Neural progenitor cell (in vitro differentiated cells): Measurements from ENCODE around the gene PPM1H. TPM values are rescaled to one million over a fixed set of nuclear protein-coding genes. Genes with fewer than 3 reads are reported as not detected.
"Not testable (repeated sequence)": the region's sequence is repeated elsewhere in the genome, so short reads cannot be mapped to it uniquely, and the experiment has no call there.

Source experiments
- DNase-seq: peaks from one replicate; pipeline ENCODE4 v3.0.0-alpha.2; 2016; ENCODE audit warnings: low spot score
- H2AFZ ChIP-seq: fragments of 200-600 bp; sonication (generic); replicated peaks from 2 replicates; pipeline ENCODE4 v1.6.1; 2016; ENCODE audit warnings: antibody characterized with exemption
- H3F3A ChIP-seq: fragments of 200-600 bp; sonication (generic); 2 replicates; pipeline ENCODE4 v1.6.1; 2016; ENCODE audit warnings: antibody characterized with exemption, low read depth
- H3K27ac ChIP-seq: fragments of 200-600 bp; sonication (generic); 2 replicates; pipeline ENCODE4 v1.5.1; 2016; ENCODE audit warnings: mild to moderate bottlenecking
- H3K27me3 ChIP-seq: fragments of 200-600 bp; sonication (generic); 2 replicates; pipeline ENCODE4 v1.6.1; 2016; ENCODE audit warnings: mild to moderate bottlenecking, moderate library complexity
- H3K36me3 ChIP-seq: fragments of 200-600 bp; sonication (generic); 2 replicates; pipeline ENCODE4 v1.5.1; 2016
- H3K4me1 ChIP-seq: fragments of 200-600 bp; sonication (generic); 2 replicates; pipeline ENCODE4 v1.6.1; 2016; ENCODE audit warnings: mixed run types
- H3K4me2 ChIP-seq: fragments of 200-600 bp; sonication (generic); 2 replicates; pipeline ENCODE4 v1.6.1; 2016
- H3K4me3 ChIP-seq: fragments of 200-600 bp; sonication (generic); 2 replicates; pipeline ENCODE4 v1.5.1; 2016
- H3K79me2 ChIP-seq: fragments of 200-600 bp; sonication (generic); 2 replicates; pipeline ENCODE4 v1.6.1; 2016; ENCODE audit warnings: low read depth
- H3K9ac ChIP-seq: fragments of 200-600 bp; sonication (generic); 2 replicates; pipeline ENCODE4 v1.6.1; 2016
- H3K9me3 ChIP-seq: fragments of 200-600 bp; sonication (generic); 2 replicates; pipeline ENCODE4 v1.5.1; 2016; ENCODE audit warnings: low read depth
- H4K20me1 ChIP-seq: fragments of 200-600 bp; sonication (generic); 2 replicates; pipeline ENCODE4 v1.6.1; 2016; ENCODE audit warnings: low read depth
- H3K27ac Mint-ChIP-seq: 3 replicates; pipeline ENCODE4 v1.8.0; 2021; ENCODE audit warnings: mixed read lengths
- H3K27me3 Mint-ChIP-seq: 2 replicates; pipeline ENCODE4 v1.8.0; 2022; ENCODE audit warnings: low read depth, mild to moderate bottlenecking, inconsistent platforms, moderate library complexity, mixed read lengths; ENCODE audit not compliant: insufficient read depth
- H3K36me3 Mint-ChIP-seq: 3 replicates; pipeline ENCODE4 v1.8.0; 2021; ENCODE audit warnings: mixed read lengths
- H3K4me1 Mint-ChIP-seq: 3 replicates; pipeline ENCODE4 v1.8.0; 2021; ENCODE audit warnings: mixed read lengths
- H3K4me3 Mint-ChIP-seq: 3 replicates; pipeline ENCODE4 v1.8.0; 2021; ENCODE audit warnings: mild to moderate bottlenecking, moderate library complexity, mixed read lengths
- H3K9me3 Mint-ChIP-seq: 3 replicates; pipeline ENCODE4 v1.8.0; 2020; ENCODE audit warnings: mixed read lengths
- EZH2 ChIP-seq: fragments of 200-600 bp; sonication (generic); IDR thresholded peaks from 2 replicates; pipeline ENCODE4 v1.6.1; 2017; ENCODE audit warnings: antibody characterized with exemption, mild to moderate bottlenecking, moderate library complexity
- EZH2phosphoT487 ChIP-seq: fragments of 200-600 bp; sonication (generic); IDR thresholded peaks from 2 replicates; pipeline ENCODE4 v1.6.1; 2017; ENCODE audit warnings: antibody characterized with exemption
- total RNA-seq: library from RNA; depleted of rRNA; stranded (reverse); fragments of >200 nt; gene quantifications from 2 replicates; pipeline ENCODE4 v1.2.3, GENCODE V29; 2015; ENCODE audit warnings: low replicate concordance
- TF ChIP-seq, protein P1 (sequence below): fragments of 200-600 bp; sonication (generic); IDR thresholded peaks from 2 replicates; pipeline ENCODE4 v1.5.1; 2017; ENCODE audit warnings: antibody characterized with exemption, mild to moderate bottlenecking

PPM1H gene
- total RNA-seq, 1 donor from 2014 or later: 4.6 TPM

DNA sequence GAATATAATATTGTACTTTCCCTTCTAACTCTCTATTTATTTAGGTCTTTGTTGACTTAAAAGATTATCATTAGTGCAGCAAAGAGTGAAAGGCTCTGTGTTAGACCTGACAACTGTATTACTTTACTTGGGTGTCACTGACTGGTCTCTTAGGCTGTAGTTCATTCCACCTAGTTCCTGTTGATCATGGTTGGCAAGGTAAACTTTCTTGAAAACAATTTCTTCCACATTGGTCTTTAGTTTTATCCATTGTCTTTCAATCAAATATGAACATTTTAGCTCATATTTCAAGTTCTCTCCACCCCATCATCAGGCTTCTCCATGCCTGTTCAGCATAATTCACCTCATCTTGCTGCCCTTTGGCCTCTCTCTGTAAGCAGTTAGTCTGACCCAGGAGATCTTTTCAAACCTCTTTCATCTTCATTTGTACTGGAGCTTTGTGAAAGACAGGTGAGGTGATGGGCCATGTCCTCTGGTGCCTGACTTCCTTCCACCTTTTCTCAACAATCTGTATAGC, 32.1 kb upstream of the PPM1H start:
- H3K27ac Mint-ChIP-seq: no peak overlapping the region
- no peaks in the 10 kb centered on the region for H3K9me3 ChIP-seq
- H3K27ac ChIP-seq: no peak overlapping the region
- no peaks in the 10 kb centered on the region for H3K36me3 ChIP-seq
- H3K9ac ChIP-seq: no peak overlapping the region
- TF ChIP-seq, protein P1, sequence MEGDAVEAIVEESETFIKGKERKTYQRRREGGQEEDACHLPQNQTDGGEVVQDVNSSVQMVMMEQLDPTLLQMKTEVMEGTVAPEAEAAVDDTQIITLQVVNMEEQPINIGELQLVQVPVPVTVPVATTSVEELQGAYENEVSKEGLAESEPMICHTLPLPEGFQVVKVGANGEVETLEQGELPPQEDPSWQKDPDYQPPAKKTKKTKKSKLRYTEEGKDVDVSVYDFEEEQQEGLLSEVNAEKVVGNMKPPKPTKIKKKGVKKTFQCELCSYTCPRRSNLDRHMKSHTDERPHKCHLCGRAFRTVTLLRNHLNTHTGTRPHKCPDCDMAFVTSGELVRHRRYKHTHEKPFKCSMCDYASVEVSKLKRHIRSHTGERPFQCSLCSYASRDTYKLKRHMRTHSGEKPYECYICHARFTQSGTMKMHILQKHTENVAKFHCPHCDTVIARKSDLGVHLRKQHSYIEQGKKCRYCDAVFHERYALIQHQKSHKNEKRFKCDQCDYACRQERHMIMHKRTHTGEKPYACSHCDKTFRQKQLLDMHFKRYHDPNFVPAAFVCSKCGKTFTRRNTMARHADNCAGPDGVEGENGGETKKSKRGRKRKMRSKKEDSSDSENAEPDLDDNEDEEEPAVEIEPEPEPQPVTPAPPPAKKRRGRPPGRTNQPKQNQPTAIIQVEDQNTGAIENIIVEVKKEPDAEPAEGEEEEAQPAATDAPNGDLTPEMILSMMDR: no peak
- TF ChIP-seq EZH2phosphoT487 (no peak), EZH2 (no peak)
- H3K4me3 ChIP-seq: no peak overlapping the region
- DNase-seq: no peak
- no peaks in the 10 kb centered on the region for H3F3A ChIP-seq
- H3K27me3 Mint-ChIP-seq: peaks cover 2% of the 10 kb centered on the region
- no peaks in the 10 kb centered on the region for H3K36me3 Mint-ChIP-seq
- no peaks in the 10 kb centered on the region for H3K4me1 ChIP-seq
- H2AFZ ChIP-seq: no peak overlapping the region
- H3K4me2 ChIP-seq: no peak overlapping the region
- H3K79me2 ChIP-seq: no peaks in the 10 kb centered on the region
- no peaks in the 10 kb centered on the region for H3K27me3 ChIP-seq
- no peak overlapping the region for H3K4me3 Mint-ChIP-seq
- no peaks in the 10 kb centered on the region for H3K4me1 Mint-ChIP-seq
- no peaks in the 10 kb centered on the region for H3K9me3 Mint-ChIP-seq
- H4K20me1 ChIP-seq: no peaks in the 10 kb centered on the region

DNA sequence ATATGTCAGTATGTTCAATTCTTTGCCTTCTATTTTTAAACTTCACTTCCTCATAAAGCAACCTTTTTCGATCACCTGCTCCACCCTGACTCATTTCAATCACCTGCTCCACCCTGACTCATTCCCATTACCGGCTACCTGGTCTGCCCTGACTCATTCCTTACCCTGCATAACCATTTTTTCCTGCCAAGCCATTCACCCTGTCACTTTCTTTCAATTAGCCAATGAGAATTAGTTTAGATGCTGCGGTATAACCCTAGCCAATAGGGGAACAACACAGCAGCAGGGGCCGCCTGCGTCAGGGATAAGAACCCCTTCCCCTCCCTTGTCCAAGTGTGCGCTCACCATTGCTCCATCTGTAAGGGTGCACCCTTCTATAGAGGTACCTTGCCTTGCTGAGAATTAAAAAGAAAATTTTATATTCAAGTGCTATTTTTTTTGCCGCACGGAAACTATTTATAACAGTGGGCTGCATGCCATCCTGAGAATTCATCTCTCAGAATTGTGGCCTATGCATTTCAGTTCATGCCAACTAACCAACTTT, 31.6 kb upstream of the PPM1H start:
- not testable (repeated sequence) for H3K4me1 Mint-ChIP-seq, H3K4me3 Mint-ChIP-seq, H3K27me3 Mint-ChIP-seq, H3K36me3 ChIP-seq, H3K9me3 Mint-ChIP-seq, H3K27me3 ChIP-seq, H3K9me3 ChIP-seq, H3F3A ChIP-seq, H3K27ac ChIP-seq, H3K79me2 ChIP-seq, H3K27ac Mint-ChIP-seq, H3K4me2 ChIP-seq, H3K4me1 ChIP-seq, H4K20me1 ChIP-seq, H3K36me3 Mint-ChIP-seq, H3K9ac ChIP-seq, DNase-seq, H2AFZ ChIP-seq, H3K4me3 ChIP-seq

DNA sequence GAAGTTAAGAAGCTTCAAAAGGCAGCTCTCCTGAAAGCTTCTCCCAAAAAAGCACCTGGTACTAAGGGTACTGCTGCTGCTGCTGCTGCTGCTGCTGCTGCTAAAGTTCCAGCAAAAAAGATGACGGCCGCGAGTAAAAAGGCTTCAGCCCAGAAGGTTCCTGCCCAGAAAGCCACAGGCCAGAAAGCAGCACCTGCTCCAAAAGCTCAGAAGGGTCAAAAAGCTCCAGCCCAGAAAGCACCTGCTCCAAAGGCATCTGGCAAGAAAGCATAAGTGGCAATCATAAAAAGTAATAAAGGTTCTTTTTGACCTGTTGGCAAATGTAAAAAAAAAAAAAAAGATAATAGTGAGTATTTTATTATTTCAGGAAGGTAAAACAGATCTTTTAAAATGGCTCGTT, 30.8 kb upstream of the PPM1H start:
- H3K27ac ChIP-seq, H3K27me3 Mint-ChIP-seq, H3F3A ChIP-seq, H2AFZ ChIP-seq, H3K4me2 ChIP-seq, H3K9me3 ChIP-seq, H3K9ac ChIP-seq, H3K79me2 ChIP-seq, DNase-seq, H4K20me1 ChIP-seq, H3K27me3 ChIP-seq, H3K4me1 ChIP-seq, H3K4me1 Mint-ChIP-seq, H3K9me3 Mint-ChIP-seq, H3K36me3 Mint-ChIP-seq, H3K4me3 ChIP-seq, H3K4me3 Mint-ChIP-seq, H3K27ac Mint-ChIP-seq, H3K36me3 ChIP-seq: not testable (repeated sequence)

DNA sequence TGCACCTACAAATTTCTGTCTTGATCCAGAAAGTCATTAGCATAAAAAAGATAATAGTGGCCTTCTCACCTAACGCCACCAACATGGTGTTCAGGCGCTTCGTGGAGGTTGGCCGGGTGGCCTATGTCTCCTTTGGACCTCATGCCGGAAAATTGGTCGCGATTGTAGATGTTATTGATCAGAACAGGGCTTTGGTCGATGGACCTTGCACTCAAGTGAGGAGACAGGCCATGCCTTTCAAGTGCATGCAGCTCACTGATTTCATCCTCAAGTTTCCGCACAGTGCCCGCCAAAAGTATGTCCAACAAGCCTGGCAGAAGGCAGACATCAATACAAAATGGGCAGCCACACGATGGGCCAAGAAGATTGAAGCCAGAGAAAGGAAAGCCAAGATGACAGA, 30.3 kb upstream of the PPM1H start:
- not testable (repeated sequence) for H3K27ac ChIP-seq, H3K4me1 ChIP-seq, H3K4me2 ChIP-seq, DNase-seq, H3K4me1 Mint-ChIP-seq, H3K9ac ChIP-seq, H3K36me3 Mint-ChIP-seq, H3F3A ChIP-seq, H3K27me3 Mint-ChIP-seq, H3K27me3 ChIP-seq, H2AFZ ChIP-seq, H3K9me3 ChIP-seq, H3K4me3 ChIP-seq, H3K79me2 ChIP-seq, H3K4me3 Mint-ChIP-seq, H3K9me3 Mint-ChIP-seq, H3K36me3 ChIP-seq, H4K20me1 ChIP-seq
- H3K27ac Mint-ChIP-seq: peak overlapping the region; percentile 14

DNA sequence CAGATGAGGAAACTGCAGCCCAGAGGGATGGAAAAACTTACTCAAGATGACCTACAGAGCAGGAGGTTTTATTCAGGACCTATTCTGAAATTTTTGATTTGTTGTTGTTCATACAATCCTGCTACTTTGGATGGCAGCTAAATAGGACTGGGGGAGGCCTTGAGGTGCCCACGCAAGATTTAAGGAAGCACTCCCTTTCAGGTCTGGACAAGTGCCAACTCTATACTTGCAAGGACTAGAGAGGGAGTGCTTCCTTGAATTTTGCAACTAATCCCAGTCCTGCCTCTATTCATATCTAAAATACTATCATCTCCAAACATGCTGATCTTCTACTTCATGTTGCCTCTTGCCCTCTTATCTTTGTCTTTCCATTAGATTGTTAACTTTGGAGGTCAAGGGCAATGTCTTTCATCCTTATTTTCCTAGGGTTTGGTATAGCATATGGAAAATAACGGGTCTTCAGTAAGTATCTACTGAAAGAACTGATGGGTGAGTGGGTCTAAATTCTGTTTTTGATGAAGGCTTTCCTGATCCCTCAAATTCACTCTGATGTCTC, 28.6 kb upstream of the PPM1H start:
- H3K4me3 ChIP-seq: no peak overlapping the region
- no peaks in the 10 kb centered on the region for H3F3A ChIP-seq
- TF ChIP-seq, protein P1: no peak
- no peak overlapping the region for H3K4me3 Mint-ChIP-seq
- H3K27ac ChIP-seq: no peak overlapping the region
- H3K36me3 ChIP-seq: no peaks in the 10 kb centered on the region
- H3K4me1 ChIP-seq: no peaks in the 10 kb centered on the region
- H3K9me3 ChIP-seq: no peaks in the 10 kb centered on the region
- H3K9me3 Mint-ChIP-seq: no peaks in the 10 kb centered on the region
- H4K20me1 ChIP-seq: no peaks in the 10 kb centered on the region
- H3K27me3 Mint-ChIP-seq: peaks cover 2% of the 10 kb centered on the region
- H3K27ac Mint-ChIP-seq: no peak overlapping the region
- H3K9ac ChIP-seq: no peak overlapping the region
- no peak overlapping the region for H3K4me2 ChIP-seq
- no peak for DNase-seq
- no peaks in the 10 kb centered on the region for H3K36me3 Mint-ChIP-seq
- no peaks in the 10 kb centered on the region for H3K4me1 Mint-ChIP-seq
- no peaks in the 10 kb centered on the region for H3K79me2 ChIP-seq
- no peaks in the 10 kb centered on the region for H3K27me3 ChIP-seq
- H2AFZ ChIP-seq: no peak overlapping the region
